NT2/D1 (cell line): ENCODE results near the gene TMEM245.

Experiments
- SUZ12 ChIP-seq: IDR thresholded peaks from 2 replicates; pipeline ENCODE4 v1.6.1; 2011; ENCODE audit not compliant: insufficient read length, insufficient read depth; ENCODE audit errors: extremely low read depth
- YY1 ChIP-seq: IDR thresholded peaks from 2 replicates; pipeline ENCODE4 v1.6.1; 2011; ENCODE audit not compliant: insufficient read length, insufficient read depth
- ZNF274 ChIP-seq: IDR thresholded peaks from 2 replicates; pipeline ENCODE4 v1.6.1; 2011; ENCODE audit warnings: mild to moderate bottlenecking, low read depth, low read length

DNA sequence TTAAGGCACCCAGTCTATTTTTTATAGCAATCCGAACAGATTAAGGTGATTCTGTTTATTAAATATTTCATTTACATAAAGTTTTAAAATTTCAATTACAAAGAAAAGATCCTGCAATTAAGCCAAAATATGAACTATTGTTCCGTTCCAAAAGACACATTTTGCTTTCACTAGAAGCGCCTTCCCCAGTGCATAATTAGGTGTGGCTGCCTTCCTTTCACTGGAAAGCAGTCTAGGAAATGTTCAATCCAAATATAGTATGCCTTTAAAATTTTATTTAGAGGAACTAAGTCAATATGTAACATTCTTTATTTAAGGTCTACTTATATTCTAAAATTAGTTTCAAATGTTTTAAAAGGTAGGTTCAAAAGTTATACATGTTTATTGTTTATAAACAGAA lies 114.1 kb downstream of the TMEM245 start:
- TF ChIP-seq ZNF274 (no peak), YY1 (no peak), SUZ12 (no peak)
